AG04449 (cell line): ENCODE data around the gene ADAMTSL1.

Source experiments
- CTCF ChIA-PET: fragments of 350-600 bp; formaldehyde crosslinking; extraction: SDS; loops from one replicate; lab custom pipeline; 2021; ENCODE audit warnings: antibody characterized with exemption; lab: Yijun Ruan, JAX
- POLR2A ChIA-PET: fragments of 400-600, 350-600 bp; formaldehyde crosslinking; extraction: SDS; loops from one replicate; lab custom pipeline; 2020; ENCODE audit warnings: antibody characterized with exemption, inconsistent platforms; lab: Yijun Ruan, JAX
- DNase-seq: peaks from one replicate; pipeline ENCODE4 v3.0.0-alpha.2; 2010; ENCODE audit warnings: low read depth, low spot score
- H3K4me3 ChIP-seq: 2 replicates; pipeline ENCODE4 v1.5.1; 2011; ENCODE audit warnings: low read depth, mild to moderate bottlenecking, control low read depth, low read length
- TF ChIP-seq, protein P1 (sequence below): IDR thresholded peaks from one replicate; pipeline ENCODE4 v1.5.1; 2011; ENCODE audit warnings: mild to moderate bottlenecking, moderate library complexity, low read length, control low read depth, inconsistent platforms; ENCODE audit not compliant: insufficient read depth; ENCODE audit errors: missing control alignments

Gene ADAMTSL1

DNA sequence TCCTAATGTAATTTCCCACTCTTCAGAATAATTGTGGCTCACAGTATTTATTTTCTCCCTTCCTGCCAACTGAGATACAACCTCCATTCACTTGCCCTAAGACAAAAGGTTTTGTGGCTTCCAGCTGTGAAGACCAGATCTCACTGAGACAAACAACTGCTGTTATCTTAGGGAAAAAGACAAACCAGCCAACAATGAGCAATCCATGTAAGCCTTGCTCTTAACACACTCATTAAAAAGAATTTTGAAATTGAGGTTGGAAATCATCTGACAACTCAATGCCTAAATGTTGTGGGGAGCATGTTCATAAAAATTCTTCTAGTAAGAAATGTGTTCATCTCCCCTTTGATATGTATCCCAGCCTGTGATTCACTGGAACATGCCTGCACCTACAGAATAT, 132.9 kb downstream of the ADAMTSL1 start:
- H3K4me3 ChIP-seq: no peak overlapping the region
- no peak for DNase-seq
- ChIA-PET CTCF (no interaction called here), POLR2A (interaction anchor here (0.6 kb wide), 1 partner anchor 99 kb away, joined by 4 read pairs; no protein-coding TSS in a partner anchor)
- TF ChIP-seq, protein P1, sequence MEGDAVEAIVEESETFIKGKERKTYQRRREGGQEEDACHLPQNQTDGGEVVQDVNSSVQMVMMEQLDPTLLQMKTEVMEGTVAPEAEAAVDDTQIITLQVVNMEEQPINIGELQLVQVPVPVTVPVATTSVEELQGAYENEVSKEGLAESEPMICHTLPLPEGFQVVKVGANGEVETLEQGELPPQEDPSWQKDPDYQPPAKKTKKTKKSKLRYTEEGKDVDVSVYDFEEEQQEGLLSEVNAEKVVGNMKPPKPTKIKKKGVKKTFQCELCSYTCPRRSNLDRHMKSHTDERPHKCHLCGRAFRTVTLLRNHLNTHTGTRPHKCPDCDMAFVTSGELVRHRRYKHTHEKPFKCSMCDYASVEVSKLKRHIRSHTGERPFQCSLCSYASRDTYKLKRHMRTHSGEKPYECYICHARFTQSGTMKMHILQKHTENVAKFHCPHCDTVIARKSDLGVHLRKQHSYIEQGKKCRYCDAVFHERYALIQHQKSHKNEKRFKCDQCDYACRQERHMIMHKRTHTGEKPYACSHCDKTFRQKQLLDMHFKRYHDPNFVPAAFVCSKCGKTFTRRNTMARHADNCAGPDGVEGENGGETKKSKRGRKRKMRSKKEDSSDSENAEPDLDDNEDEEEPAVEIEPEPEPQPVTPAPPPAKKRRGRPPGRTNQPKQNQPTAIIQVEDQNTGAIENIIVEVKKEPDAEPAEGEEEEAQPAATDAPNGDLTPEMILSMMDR: no peak

DNA sequence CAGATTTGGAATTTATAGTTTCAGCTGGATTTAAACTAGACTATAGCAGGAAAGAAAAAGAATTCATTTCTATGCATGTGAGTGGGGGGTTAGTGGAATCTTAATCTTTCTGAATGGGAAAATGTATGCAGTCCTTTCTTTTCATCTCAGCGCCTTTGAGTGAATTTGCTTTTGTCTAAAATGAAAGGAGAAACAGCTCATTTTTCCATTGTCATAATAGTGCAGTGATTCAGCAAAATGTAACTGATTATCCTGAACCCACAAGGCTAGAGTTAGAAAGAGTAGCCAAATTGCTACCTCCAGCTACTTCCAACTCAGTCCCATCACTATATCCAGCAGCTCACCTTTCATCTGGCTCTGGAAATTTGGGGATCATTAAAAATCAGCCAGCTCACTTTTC, 134.4 kb downstream of the ADAMTSL1 start:
- no peak overlapping the region for H3K4me3 ChIP-seq
- TF ChIP-seq, protein P1: no peak
- no peak for DNase-seq
- CTCF ChIA-PET: interaction anchor here (1.1 kb wide), 1 partner anchor 108 kb away, joined by 3 read pairs; no protein-coding TSS in a partner anchor
- POLR2A ChIA-PET: no interaction called here

DNA sequence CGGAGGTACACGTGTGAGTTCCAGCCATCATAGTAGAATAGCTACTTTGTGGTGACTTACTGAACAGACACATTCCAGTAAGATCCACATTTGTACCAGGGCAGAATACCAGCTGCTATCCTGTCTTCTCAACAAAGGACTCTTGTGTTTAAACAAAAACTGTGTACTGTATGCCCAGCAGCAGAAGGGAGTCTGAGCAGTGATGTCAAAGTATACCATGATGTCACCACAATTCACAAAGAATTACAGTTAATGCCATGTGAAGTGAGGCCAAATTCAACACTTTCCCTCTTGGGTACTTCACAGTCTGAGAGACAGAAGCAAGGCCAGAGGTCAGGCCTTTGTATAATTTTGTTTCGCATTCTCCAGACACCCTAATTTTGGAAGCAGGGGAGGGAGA, 137.0 kb downstream of the ADAMTSL1 start:
- no peak overlapping the region for H3K4me3 ChIP-seq
- ChIA-PET POLR2A (no interaction called here), CTCF (no interaction called here)
- no peak for DNase-seq
- TF ChIP-seq, protein P1: no peak

DNA sequence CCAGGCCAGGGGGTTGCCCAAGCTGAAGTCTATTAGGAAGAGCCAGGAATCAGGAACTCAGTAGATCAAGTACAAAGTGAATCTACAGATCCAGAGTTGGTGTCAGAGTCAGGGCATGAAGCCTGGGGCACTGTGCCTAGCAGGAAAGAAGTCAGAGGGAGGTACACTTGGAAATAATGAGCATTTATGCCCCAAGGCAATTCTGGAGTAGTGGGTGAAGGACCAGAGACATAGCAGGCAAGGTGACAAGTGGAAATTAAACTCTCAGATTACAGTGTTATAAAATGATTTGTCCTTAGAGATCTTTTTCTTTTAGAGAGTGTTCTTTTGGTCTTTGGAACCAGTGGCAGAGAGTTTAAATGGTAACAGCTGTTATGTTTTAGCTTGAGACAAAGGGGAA, 138.0 kb downstream of the ADAMTSL1 start:
- DNase-seq: no peak
- ChIA-PET POLR2A (no interaction called here), CTCF (interaction anchor here (1.2 to 1.4 kb wide), 2 partner anchors 17 to 20 kb away, joined by 3 to 5 read pairs; no protein-coding TSS in a partner anchor)
- H3K4me3 ChIP-seq: no peak overlapping the region
- TF ChIP-seq, protein P1: no peak

DNA sequence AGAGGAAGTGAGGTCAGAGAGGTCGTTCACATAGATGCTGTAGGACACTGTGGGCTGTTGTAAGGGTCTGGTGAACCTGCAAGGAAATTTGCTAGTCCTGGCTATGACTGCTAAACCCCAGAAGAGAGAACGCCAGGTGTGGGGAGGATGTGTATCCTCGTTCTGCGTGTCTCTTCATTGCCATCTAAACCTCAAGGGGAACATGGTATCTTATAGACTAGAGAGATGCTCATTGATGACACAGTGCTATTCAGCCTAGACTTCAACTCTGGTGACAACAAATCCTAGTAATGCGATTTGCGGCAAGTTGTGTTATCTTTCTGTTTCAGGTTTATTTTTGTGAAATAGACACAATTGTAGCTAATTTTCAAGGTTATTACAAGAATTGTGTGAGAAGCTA, 140.2 kb downstream of the ADAMTSL1 start:
- no peak overlapping the region for H3K4me3 ChIP-seq
- ChIA-PET POLR2A (no interaction called here), CTCF (no interaction called here)
- TF ChIP-seq, protein P1: no peak
- DNase-seq: no peak

DNA sequence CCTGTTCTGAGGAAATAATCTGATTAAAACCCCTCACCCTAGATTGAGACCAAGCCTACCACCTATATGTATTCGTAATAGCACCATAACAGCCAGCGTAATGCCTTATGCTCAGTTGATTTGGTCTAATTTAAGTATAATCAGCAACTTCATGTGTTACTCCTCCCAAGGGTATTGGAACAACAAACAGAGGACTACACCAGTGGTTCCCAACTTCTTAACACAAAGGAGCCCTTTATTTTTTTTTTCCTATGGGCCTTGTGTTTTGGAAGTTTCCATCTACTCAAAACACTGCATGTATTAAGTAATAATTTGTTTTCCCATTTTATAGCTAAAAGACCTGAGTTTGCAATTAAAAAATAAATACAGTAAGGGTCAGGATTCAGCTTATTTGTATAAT, 140.7 kb downstream of the ADAMTSL1 start:
- H3K4me3 ChIP-seq: no peak overlapping the region
- ChIA-PET POLR2A (no interaction called here), CTCF (no interaction called here)
- no peak for DNase-seq
- TF ChIP-seq, protein P1: no peak
